GM23338 (cell line): ENCODE measurements around the gene B4GALT4. TPM values are rescaled to one million over a fixed set of nuclear protein-coding genes. Genes with fewer than 3 reads are reported as not detected.

Experiments
- ATAC-seq: fragments of 200-7000 bp; cut with Tn5 transposase; 3 replicates; pipeline ENCODE4 v1.9.1; 2020
- DNase-seq: peaks from one replicate; pipeline ENCODE4 v3.0.0-alpha.2; 2015; ENCODE audit warnings: low spot score
- H2AFZ ChIP-seq: fragments of 200-600 bp; sonication (generic); 2 replicates; pipeline ENCODE4 v1.8.0; 2016; ENCODE audit warnings: antibody characterized with exemption, mild to moderate bottlenecking, moderate library complexity
- H3F3A ChIP-seq: fragments of 200-600 bp; sonication (generic); replicated peaks from 2 replicates; pipeline ENCODE4 v1.8.0; 2017; ENCODE audit warnings: antibody characterized with exemption, mixed run types, low read depth
- H3K27ac ChIP-seq: fragments of 200-600 bp; sonication (generic); 2 replicates; pipeline ENCODE4 v1.6.1; 2016; ENCODE audit warnings: low read depth
- H3K27me3 ChIP-seq: fragments of 200-600 bp; sonication (generic); 2 replicates; pipeline ENCODE4 v1.8.0; 2016; ENCODE audit warnings: mild to moderate bottlenecking, mixed run types, moderate library complexity; ENCODE audit not compliant: insufficient read depth
- H3K36me3 ChIP-seq: fragments of 200-600 bp; sonication (generic); 2 replicates; pipeline ENCODE4 v1.8.0; 2016; ENCODE audit warnings: mild to moderate bottlenecking; ENCODE audit not compliant: insufficient read depth
- H3K4me1 ChIP-seq: fragments of 200-600 bp; sonication (generic); 2 replicates; pipeline ENCODE4 v1.8.0; 2016; ENCODE audit warnings: mild to moderate bottlenecking, moderate library complexity; ENCODE audit not compliant: insufficient read depth
- H3K4me2 ChIP-seq: fragments of 200-600 bp; sonication (generic); 2 replicates; pipeline ENCODE4 v1.7.1; 2017; ENCODE audit warnings: mixed run types
- H3K4me3 ChIP-seq: fragments of 200-600 bp; sonication (generic); 2 replicates; pipeline ENCODE4 v1.6.1; 2016; ENCODE audit warnings: mixed run types
- H3K79me2 ChIP-seq: fragments of 200-600 bp; sonication (generic); replicated peaks from 2 replicates; pipeline ENCODE4 v1.8.0; 2017; ENCODE audit warnings: mild to moderate bottlenecking; ENCODE audit not compliant: insufficient read depth
- H3K9me2 ChIP-seq: fragments of 200-600 bp; sonication (generic); 2 replicates; pipeline ENCODE4 v1.8.0; 2017; ENCODE audit not compliant: insufficient read depth
- H4K20me1 ChIP-seq: fragments of 200-600 bp; sonication (generic); replicated peaks from 2 replicates; pipeline ENCODE4 v1.8.0; 2017; ENCODE audit warnings: mild to moderate bottlenecking; ENCODE audit not compliant: insufficient read depth
- H3K27ac Mint-ChIP-seq: 2 replicates; pipeline ENCODE4 v1.8.0; 2020; ENCODE audit warnings: inconsistent platforms, mild to moderate bottlenecking, moderate library complexity, mixed read lengths
- H3K27me3 Mint-ChIP-seq: 3 replicates; pipeline ENCODE4 v1.8.0; 2022; ENCODE audit warnings: low read depth, mild to moderate bottlenecking, moderate library complexity, mixed read lengths, inconsistent platforms; ENCODE audit not compliant: insufficient read depth, poor library complexity
- H3K36me3 Mint-ChIP-seq: 3 replicates; pipeline ENCODE4 v1.8.0; 2021; ENCODE audit warnings: low read depth, mild to moderate bottlenecking, inconsistent platforms, moderate library complexity, mixed read lengths
- H3K4me1 Mint-ChIP-seq: 3 replicates; pipeline ENCODE4 v1.8.0; 2020; ENCODE audit warnings: mild to moderate bottlenecking, inconsistent platforms, mixed read lengths
- H3K4me3 Mint-ChIP-seq: 3 replicates; pipeline ENCODE4 v1.8.0; 2021; ENCODE audit warnings: moderate library complexity, mild to moderate bottlenecking, inconsistent platforms, mixed read lengths
- H3K9me3 Mint-ChIP-seq: 3 replicates; pipeline ENCODE4 v1.8.0; 2020; ENCODE audit warnings: moderate library complexity, mild to moderate bottlenecking, inconsistent platforms, mixed read lengths
- CREB1 ChIP-seq: fragments of 250-450 bp; sonication (Bioruptor Pico); IDR thresholded peaks from 2 replicates; pipeline ENCODE4 v1.5.0; 2020; ENCODE audit warnings: low read depth, mild to moderate bottlenecking, moderate library complexity
- EZH2 ChIP-seq: fragments of 200-600 bp; sonication (generic); IDR thresholded peaks from one replicate; pipeline ENCODE4 v1.8.0; 2017; ENCODE audit warnings: antibody characterized with exemption, mild to moderate bottlenecking, low read depth; ENCODE audit not compliant: unreplicated experiment
- EZH2phosphoT487 ChIP-seq: fragments of 200-600 bp; sonication (generic); IDR thresholded peaks from one replicate; pipeline ENCODE4 v1.8.1; 2018; ENCODE audit warnings: antibody characterized with exemption; ENCODE audit not compliant: unreplicated experiment
- JUNB ChIP-seq: IDR thresholded peaks from one replicate; pipeline ENCODE4 v1.6.1; 2016; ENCODE audit warnings: antibody characterized with exemption; ENCODE audit not compliant: unreplicated experiment
- NANOG ChIP-seq: IDR thresholded peaks from 2 replicates; pipeline ENCODE4 v1.6.1; 2016; ENCODE audit warnings: antibody characterized with exemption, borderline replicate concordance
- POLR2AphosphoS5 ChIP-seq: IDR thresholded peaks from 2 replicates; pipeline ENCODE4 v1.6.1; 2016; ENCODE audit warnings: antibody characterized with exemption, low read depth
- STAT1 ChIP-seq: IDR thresholded peaks from one replicate; pipeline ENCODE4 v1.6.1; 2016; ENCODE audit warnings: antibody characterized with exemption; ENCODE audit not compliant: unreplicated experiment
- ZNF114 ChIP-seq: fragments of 250-450 bp; sonication (Bioruptor Pico); IDR thresholded peaks from 2 replicates; pipeline ENCODE4 v1.5.0; 2020; ENCODE audit warnings: mild to moderate bottlenecking, moderate library complexity
- ZNF331 ChIP-seq: fragments of 250-450 bp; sonication (Bioruptor Pico); IDR thresholded peaks from 2 replicates; pipeline ENCODE4 v1.5.0; 2020; ENCODE audit warnings: low read depth, mild to moderate bottlenecking, moderate library complexity
- polyA plus RNA-seq: library from polyadenylated mRNA; unstranded; fragments of >200 nt; fragmentation: Nextera tagmentation; extraction: Ambion mirVana; gene quantifications from 2 replicates; pipeline ENCODE4 v1.2.1, GENCODE V29; 2016
- total RNA-seq: library from RNA; depleted of rRNA; stranded (reverse); fragments of >200 nt; shearing (Covaris generic); gene quantifications from 2 replicates; pipeline ENCODE4 v1.2.3, GENCODE V29; 2014
- TF ChIP-seq, protein P1 (sequence below): IDR thresholded peaks from 2 replicates; pipeline ENCODE4 v1.6.1; 2016; ENCODE audit warnings: antibody characterized with exemption
- TF ChIP-seq, protein P2 (sequence below), 2 experiments: fragments of 200-600 bp in 1 of 2; sonication (generic) in 1 of 2; conservative IDR thresholded peaks; 2 replicates each; pipeline versions ENCODE4 v1.5.1 to v1.6.1; 2016 to 2017; ENCODE audit warnings: antibody characterized with exemption in 2 of 2, low read depth in 2 of 2, mild to moderate bottlenecking in 2 of 2, moderate library complexity in 1 of 2
- TF ChIP-seq, protein P3 (sequence below): IDR thresholded peaks from one replicate; pipeline ENCODE4 v1.6.1; 2018; ENCODE audit warnings: antibody characterized with exemption; ENCODE audit not compliant: unreplicated experiment

The B4GALT4 gene
- total and polyA plus RNA-seq, 2 experiments from 2014 or later = 38.3 to 45.3 TPM

DNA sequence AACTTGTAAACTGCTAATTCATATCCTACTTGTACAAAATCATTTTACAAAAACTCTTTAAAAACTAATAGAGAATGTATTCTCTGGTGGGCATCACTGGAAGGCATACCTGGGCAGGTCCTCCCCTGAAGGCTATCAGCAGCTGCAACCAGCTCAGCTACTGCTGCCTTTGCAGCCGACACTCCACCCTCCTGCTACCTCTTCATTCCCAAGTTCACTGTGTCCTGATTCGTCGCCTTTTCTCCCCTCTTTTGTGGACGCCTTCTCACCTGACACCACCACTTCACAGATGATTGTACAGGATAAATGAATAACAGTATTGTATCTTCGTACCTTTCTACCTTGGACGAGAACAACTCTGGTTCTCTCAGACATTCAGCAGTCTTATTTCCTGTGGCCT, 28.9 kb downstream of the B4GALT4 start:
- DNase-seq = no peak
- H3K4me1 ChIP-seq = peaks cover 6% of the 10 kb centered on the region
- Mint-ChIP-seq H3K36me3 (peaks cover 51% of the 10 kb centered on the region), H3K27ac (no peak overlapping the region; the same call in 1 of the 2 replicates), H3K9me3 (no peaks in the 10 kb centered on the region), H3K4me1 (peaks cover 9% of the 10 kb centered on the region; the same call in 2 of the 3 replicates), H3K4me3 (no peak overlapping the region), H3K27me3 (no peaks in the 10 kb centered on the region)
- H3K4me3 ChIP-seq = no peak overlapping the region
- H4K20me1 ChIP-seq = peaks cover 18% of the 10 kb centered on the region; the same call in 1 of the 2 replicates
- H3K27me3 ChIP-seq = no peaks in the 10 kb centered on the region
- no peak overlapping the region for H3K27ac ChIP-seq
- H3K36me3 ChIP-seq = peaks cover 51% of the 10 kb centered on the region
- no peak for ATAC-seq
- H3F3A ChIP-seq = no peaks in the 10 kb centered on the region
- no peaks in the 10 kb centered on the region for H3K9me2 ChIP-seq
- H3K79me2 ChIP-seq = no peaks in the 10 kb centered on the region
- no peak overlapping the region for H3K4me2 ChIP-seq
- H2AFZ ChIP-seq = no peak overlapping the region
- TF ChIP-seq ZNF331 (CRISPR knock-in tag) = no peak
- no peak for TF ChIP-seq NANOG

DNA sequence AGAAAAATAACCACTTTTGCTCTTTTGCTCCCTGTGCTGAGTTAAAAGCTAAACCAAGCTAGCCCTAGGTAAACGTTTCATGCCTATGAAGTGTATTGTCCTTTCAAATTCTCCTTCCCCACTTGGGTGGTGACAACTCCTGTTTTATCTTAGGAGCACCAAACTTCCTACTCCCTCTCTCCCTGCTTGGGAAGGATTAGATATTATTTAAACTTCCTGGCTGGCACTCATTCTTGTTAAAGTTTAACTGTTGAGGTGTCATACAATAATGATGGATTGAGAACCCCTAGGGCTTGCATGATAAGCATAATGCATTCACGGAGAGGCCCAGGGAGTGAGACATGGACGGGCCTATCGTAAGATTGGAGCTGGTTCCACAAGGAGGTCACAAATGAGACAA, 29.5 kb downstream of the B4GALT4 start:
- Mint-ChIP-seq H3K4me3 (no peak overlapping the region), H3K27ac (no peak overlapping the region), H3K27me3 (no peaks in the 10 kb centered on the region), H3K36me3 (peaks cover 48% of the 10 kb centered on the region), H3K9me3 (no peaks in the 10 kb centered on the region), H3K4me1 (peaks cover 9% of the 10 kb centered on the region; the same call in 2 of the 3 replicates)
- Histone ChIP-seq H3K9me2 (no peaks in the 10 kb centered on the region), H2AFZ (no peak overlapping the region), H3K79me2 (no peaks in the 10 kb centered on the region), H3F3A (no peaks in the 10 kb centered on the region), H4K20me1 (peaks cover 18% of the 10 kb centered on the region; the same call in 1 of the 2 replicates), H3K27ac (no peak overlapping the region), H3K27me3 (no peaks in the 10 kb centered on the region), H3K4me1 (peaks cover 9% of the 10 kb centered on the region), H3K36me3 (peaks cover 45% of the 10 kb centered on the region), H3K4me2 (no peak overlapping the region), H3K4me3 (no peak overlapping the region)
- ATAC-seq (no peak), DNase-seq (no peak)
- TF ChIP-seq, protein P1, sequence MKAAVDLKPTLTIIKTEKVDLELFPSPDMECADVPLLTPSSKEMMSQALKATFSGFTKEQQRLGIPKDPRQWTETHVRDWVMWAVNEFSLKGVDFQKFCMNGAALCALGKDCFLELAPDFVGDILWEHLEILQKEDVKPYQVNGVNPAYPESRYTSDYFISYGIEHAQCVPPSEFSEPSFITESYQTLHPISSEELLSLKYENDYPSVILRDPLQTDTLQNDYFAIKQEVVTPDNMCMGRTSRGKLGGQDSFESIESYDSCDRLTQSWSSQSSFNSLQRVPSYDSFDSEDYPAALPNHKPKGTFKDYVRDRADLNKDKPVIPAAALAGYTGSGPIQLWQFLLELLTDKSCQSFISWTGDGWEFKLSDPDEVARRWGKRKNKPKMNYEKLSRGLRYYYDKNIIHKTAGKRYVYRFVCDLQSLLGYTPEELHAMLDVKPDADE = no peak
- TF ChIP-seq EZH2phosphoT487 (no peak), ZNF114 (CRISPR knock-in tag) (no peak), EZH2 (no peak), CREB1 (no peak), JUNB (no peak), POLR2AphosphoS5 (no peak), NANOG (no peak), STAT1 (no peak), ZNF331 (CRISPR knock-in tag) (no peak)
- TF ChIP-seq, protein P2, sequence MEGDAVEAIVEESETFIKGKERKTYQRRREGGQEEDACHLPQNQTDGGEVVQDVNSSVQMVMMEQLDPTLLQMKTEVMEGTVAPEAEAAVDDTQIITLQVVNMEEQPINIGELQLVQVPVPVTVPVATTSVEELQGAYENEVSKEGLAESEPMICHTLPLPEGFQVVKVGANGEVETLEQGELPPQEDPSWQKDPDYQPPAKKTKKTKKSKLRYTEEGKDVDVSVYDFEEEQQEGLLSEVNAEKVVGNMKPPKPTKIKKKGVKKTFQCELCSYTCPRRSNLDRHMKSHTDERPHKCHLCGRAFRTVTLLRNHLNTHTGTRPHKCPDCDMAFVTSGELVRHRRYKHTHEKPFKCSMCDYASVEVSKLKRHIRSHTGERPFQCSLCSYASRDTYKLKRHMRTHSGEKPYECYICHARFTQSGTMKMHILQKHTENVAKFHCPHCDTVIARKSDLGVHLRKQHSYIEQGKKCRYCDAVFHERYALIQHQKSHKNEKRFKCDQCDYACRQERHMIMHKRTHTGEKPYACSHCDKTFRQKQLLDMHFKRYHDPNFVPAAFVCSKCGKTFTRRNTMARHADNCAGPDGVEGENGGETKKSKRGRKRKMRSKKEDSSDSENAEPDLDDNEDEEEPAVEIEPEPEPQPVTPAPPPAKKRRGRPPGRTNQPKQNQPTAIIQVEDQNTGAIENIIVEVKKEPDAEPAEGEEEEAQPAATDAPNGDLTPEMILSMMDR (conservative IDR thresholded peaks at IDR 0.05; ENCODE audit: low read depth in 2 of 2) = no peak
- TF ChIP-seq, protein P3, sequence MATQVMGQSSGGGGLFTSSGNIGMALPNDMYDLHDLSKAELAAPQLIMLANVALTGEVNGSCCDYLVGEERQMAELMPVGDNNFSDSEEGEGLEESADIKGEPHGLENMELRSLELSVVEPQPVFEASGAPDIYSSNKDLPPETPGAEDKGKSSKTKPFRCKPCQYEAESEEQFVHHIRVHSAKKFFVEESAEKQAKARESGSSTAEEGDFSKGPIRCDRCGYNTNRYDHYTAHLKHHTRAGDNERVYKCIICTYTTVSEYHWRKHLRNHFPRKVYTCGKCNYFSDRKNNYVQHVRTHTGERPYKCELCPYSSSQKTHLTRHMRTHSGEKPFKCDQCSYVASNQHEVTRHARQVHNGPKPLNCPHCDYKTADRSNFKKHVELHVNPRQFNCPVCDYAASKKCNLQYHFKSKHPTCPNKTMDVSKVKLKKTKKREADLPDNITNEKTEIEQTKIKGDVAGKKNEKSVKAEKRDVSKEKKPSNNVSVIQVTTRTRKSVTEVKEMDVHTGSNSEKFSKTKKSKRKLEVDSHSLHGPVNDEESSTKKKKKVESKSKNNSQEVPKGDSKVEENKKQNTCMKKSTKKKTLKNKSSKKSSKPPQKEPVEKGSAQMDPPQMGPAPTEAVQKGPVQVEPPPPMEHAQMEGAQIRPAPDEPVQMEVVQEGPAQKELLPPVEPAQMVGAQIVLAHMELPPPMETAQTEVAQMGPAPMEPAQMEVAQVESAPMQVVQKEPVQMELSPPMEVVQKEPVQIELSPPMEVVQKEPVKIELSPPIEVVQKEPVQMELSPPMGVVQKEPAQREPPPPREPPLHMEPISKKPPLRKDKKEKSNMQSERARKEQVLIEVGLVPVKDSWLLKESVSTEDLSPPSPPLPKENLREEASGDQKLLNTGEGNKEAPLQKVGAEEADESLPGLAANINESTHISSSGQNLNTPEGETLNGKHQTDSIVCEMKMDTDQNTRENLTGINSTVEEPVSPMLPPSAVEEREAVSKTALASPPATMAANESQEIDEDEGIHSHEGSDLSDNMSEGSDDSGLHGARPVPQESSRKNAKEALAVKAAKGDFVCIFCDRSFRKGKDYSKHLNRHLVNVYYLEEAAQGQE = no peak
